GM18498 (cell line): ENCODE measurements around the gene DHRS4.

ENCODE experiments used
- ATAC-seq: cut with Tn5 transposase; IDR thresholded peaks from one replicate; pipeline ENCODE4 v1.9.1; 2021; ENCODE audit warnings: mild to moderate bottlenecking, moderate library complexity; ENCODE audit not compliant: unreplicated experiment

The DHRS4 gene

DNA sequence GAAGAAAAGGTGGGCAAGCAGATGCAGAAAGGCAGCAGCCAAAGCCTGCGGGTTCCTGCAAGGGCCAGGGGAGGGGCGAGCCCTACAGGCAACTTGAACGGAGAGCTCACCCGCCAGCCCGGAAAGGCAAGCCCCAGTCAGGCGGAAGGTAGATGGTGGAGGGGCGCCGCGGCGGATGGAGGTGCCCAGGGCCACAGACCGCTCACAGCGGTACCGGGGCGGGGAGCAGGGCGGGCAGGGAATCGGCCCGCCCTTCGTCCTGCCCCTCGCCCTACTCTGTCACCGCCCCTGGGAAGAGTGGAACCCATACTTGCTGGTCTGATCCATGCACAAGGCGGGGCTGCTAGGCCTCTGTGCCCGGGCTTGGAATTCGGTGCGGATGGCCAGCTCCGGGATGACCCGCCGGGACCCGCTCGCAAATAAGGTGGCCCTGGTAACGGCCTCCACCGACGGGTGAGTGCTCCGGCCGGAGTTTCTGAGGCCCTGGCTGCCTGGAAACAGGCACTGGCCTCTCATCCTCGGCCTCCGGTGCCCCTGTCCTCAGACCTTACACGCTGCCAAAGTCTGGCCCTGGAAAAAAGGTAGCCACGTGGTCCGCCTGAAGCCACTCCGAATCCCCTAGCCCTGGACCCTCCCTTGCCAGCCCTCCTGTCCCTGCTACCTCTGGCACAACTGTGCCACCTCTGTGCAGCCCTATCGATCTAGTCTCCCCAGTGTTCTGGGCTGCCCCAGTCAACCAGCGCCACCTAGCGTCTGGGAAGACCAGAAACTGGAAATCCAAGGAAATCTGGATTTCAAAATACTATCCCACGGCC, at the start of gene DHRS4:
Gene DHRS4 (plus strand): TSS at position 307 of the 815 bp plus-strand sequence. CDS start 19 bp downstream, at position 326.
- ATAC-seq: peak; percentile 92

DNA sequence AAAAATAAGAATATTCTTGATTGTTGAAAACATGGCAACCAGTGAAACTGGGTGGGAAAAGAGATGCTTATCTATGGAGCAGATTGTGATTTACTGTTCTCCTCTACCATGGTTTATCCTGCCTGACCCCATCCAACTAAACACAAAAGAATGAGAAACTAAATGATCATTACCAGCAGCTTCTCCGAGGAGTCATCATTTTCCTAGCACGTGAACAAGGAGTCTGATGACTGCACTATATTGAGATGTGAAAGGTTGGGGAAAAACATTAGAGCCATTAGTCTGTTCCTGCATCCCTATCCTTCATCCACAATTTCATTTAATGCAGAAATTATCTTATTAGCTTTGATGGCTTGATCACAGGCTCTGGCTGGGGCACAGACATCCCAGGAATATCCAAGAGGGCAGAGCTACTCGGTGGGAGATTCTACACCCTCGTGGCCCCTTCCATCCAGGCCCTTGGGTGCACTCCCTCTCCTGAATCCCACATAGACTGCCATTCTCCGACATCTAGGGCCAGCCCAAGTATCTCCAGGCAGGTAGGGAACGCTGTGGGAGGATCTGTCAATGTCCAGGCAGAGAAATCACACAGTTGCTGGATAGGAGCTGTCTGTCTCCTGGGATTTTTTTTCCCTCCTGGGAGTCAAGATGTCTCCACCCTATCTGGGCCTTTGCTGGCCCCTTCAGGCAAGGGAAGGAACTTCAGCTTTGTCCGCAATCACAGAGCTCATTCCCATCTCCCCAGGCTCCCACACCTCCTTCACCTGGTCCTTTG, 43.3 kb upstream of the DHRS4 start:
- no peak for ATAC-seq

DNA sequence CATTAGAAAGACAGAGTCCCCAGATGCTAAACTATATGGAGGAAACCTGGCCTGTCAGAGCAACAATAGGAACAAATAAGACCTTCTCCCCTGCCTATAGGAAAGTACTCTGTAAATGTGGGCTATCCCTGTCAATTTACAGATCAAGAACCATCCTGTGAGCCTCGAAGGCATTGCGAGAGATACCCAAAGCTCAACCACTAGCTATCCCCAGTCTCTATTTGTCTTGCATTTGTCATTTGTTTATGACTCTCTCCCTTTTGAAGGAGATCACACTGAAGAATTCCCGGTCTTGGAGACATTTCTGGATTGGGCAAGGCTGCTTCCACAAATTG, 42.7 kb upstream of the DHRS4 start:
- ATAC-seq: no peak

- ATAC-seq: no peak
These were observed 38.0 kb upstream of the DHRS4 start for GRCh38 chr14:23915559-23915958.

DNA sequence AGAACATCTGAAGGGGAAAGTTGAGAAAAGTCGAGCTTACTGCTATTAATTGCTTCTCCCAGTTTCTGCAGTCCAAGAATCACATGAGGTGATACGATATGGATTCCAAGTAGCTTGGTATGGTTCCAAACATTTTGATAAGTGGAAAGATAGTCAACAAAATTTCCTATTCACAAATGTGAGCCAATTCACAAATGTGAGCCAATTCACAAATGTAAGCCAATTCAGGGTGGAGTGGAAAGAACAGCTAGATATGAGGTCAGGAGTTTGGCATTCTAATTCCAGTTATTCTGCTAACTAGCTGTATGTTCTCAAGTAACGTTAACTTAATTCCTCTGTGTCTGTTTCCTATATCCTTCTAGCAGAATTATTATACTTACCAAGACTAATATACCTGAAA, 37.6 kb upstream of the DHRS4 start:
- ATAC-seq: no peak

DNA sequence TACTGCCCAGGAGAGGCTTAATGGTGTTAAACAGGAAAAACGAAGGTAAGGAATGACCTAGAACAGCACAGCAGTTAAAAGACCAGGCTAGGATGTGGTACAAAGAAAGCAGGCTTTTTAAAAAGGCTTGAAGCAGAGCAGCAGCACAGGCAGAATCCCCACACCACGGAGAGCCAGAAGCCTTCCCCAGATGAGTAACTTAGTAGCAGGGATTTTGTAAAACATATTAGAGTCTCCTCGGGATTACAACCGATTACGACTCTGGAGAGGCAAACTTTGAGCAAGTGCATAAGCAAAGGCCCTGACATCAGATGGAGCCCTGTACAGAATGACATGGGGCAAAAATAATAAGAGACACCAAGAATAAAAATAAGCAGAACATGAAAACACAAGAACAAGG, 37.1 kb upstream of the DHRS4 start:
- ATAC-seq: no peak

- no peak for ATAC-seq
These were observed 31.0 kb upstream of the DHRS4 start for GRCh38 chr14:23922545-23922944.

GRCh38 chr14:23925523-23926075, 28.0 kb upstream of the DHRS4 start:
- ATAC-seq: no peak

GRCh38 chr14:23926543-23926942, 27.0 kb upstream of the DHRS4 start:
- ATAC-seq: no peak

- no peak for ATAC-seq
These were observed 24.4 kb upstream of the DHRS4 start for GRCh38 chr14:23929136-23929535.

DNA sequence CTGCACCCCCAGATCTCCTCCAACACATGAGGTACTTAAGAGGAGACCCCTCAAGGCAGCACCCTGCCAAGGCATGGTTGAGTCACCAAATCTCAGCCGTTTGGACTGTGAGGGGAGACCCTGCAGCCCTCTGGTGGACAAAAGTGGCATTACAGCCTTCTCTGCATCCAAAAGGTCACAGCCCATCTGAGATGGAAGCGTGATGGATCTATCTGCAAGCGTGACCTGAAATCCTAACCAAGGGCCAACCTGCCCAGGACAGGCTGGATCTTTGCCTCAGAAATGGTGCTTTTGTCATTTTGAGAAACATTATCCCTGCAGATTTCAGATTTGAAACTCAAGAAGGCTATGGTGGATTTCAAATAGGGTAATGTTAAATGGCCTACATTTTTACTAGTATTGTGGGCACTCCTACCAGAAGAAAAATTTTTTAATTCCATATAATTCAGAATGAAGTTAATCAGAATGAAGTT, 23.7 kb upstream of the DHRS4 start:
- no peak for ATAC-seq

- no peak for ATAC-seq
These were observed 22.8 kb upstream of the DHRS4 start for GRCh38 chr14:23930742-23931141.

- ATAC-seq: no peak
These were observed 21.8 kb upstream of the DHRS4 start for GRCh38 chr14:23931721-23932289.

DNA sequence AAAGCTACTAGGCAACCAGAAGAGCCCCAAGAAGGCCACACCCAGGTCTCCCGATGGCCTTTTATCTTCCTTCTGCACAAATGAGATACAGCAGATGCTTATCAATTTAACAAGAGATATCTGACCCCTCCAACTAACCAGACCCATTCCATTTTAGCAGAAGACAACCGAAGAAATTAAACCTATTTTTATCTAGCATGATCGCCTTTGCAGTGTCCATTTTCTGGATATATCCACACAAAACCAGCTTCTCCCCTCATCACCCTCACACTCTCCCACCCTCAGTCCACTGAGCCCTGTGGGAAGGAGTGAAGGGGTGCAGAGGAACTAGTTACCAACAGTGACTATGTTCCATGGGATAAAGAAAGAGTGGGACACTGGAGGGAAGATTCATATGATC, 20.9 kb upstream of the DHRS4 start:
- ATAC-seq: no peak

- ATAC-seq: no peak
These were observed 20.3 kb upstream of the DHRS4 start for GRCh38 chr14:23933108-23933741.

DNA sequence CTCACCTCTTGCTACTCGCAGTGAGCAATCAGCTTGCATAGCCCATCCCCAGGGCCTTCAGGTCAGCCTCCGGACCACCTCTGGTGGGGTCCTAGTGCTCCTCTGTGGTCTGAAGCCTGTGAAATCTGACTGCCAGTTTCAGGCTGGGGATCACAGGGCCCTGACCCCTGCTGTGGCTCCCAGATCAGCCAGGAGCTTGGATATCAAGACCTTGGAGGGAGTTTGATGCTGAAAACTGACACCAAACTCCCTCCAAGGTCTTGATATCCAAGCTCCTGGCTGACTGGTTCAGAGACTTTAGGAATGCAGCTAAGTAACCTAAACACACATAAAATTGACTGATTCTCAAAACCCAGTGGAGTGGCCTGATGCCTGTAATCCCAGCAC, 19.8 kb upstream of the DHRS4 start:
- no peak for ATAC-seq

DNA sequence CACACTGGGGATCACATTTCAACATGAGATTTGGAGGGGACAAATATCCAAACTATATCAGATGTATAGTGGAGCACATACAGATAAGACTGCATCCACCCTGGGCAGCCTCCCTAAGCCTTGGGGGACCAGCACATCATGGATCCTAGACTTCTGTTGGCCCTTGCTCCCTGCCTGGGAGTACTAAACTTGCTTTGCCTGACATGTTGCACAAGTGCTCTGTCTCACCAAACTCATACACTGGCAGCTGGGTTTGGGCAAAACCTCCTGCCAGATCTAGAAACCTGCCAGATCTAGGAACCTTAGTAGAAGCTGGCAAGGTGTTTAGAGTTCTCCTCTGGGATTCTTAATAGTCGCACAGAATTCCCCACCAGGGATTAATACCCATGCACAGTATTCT, 18.4 kb upstream of the DHRS4 start:
- ATAC-seq: no peak

- ATAC-seq: no peak
These were observed 17.3 kb upstream of the DHRS4 start for GRCh38 chr14:23936084-23936829.

DNA sequence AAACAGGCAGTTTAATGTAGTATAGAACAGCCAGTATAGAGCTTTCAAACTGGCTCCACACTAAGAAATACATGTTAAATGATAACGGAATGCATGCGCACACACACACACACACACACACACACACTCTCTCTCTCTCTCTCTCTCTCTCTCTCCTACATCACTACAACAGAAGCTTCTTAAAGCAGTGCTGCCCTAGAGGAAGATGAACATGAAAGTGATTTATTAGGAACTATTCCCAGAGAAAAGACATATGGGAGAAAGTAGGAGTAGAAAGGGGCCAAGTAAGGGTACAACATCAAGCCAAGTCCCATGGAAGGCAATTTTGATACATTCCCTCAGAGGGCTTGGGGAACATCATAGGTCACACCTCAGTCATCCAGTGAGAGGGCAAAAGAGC, 16.4 kb upstream of the DHRS4 start:
- no peak for ATAC-seq

DNA sequence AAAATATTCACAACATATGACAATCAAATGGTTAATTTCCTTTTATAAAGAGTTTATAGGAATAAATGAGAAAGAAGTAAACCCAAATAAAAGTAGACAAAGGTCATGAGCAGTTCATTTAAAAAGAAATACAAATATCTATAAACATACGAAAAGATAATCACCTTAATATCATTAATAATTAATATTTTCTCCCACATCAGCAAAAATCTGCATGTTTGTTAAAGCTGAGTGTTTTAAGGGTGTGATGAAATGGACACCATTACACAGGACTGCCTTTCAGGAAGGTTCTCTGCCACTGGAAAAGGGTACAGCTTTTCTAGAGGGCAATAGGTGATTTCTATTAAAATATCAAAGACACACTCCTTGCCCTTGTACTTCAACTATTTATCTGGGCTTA, 14.7 kb upstream of the DHRS4 start:
- no peak for ATAC-seq
